Nucleus accumbens (tissue), 56 donors: ENCODE data around the gene BSN.

Source experiments
- DNase-seq, 56 donors: peaks; one replicate each; lab custom pipeline; 2025; lab: John Stamatoyannopoulos, UW

Gene BSN

GRCh38 chr3:49706456-49707112, 152.3 kb downstream of the BSN start:
- DNase-seq, result no peak

GRCh38 chr3:49707113-49707480, 152.8 kb downstream of the BSN start:
- no peak for DNase-seq

GRCh38 chr3:49709852-49710251, 155.6 kb downstream of the BSN start:
- no peak for DNase-seq

DNA sequence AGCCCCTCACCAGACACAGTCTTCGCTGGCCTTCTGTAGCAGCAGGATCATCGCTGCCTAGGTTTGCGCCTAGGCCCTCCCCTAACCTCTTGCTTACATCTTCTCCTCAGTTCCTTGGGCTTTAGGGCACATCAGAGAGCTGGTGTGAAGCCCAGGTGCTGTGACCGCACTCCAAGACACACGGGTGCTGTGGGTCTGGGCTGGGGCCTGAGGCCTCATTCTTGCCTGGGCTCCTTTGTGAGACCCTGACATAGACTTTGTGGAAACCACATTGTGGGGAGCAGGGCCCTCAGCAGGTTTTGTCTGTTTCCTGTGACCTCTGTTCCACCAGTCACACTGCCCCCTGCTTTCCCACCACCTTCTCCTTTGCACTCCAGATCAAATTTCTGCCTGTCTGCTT, 157.2 kb downstream of the BSN start:
- DNase-seq, result no peak

DNA sequence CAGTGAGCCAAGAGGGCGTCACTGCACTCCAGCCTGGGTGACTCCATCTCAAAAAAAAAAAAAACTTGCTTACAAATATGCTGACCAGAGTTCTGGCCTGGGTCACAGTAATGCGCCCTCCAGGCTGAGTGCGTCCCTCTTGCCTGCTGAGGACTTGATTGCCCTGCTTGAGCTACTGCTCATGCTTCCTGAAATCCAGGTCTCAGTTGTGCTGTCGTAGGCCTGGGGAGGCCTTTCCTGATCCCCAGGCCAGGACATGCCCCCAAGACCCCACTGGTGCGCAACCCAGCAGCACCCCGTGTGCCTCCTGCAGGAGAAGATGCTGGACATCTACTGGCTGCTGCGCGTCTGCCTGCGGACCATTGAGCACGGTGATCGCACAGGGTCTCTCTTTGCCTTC, 157.9 kb downstream of the BSN start:
- no peak for DNase-seq

- no peak for DNase-seq
Observed at GRCh38 chr3:49712631-49713317, 158.5 kb downstream of the BSN start.

DNA sequence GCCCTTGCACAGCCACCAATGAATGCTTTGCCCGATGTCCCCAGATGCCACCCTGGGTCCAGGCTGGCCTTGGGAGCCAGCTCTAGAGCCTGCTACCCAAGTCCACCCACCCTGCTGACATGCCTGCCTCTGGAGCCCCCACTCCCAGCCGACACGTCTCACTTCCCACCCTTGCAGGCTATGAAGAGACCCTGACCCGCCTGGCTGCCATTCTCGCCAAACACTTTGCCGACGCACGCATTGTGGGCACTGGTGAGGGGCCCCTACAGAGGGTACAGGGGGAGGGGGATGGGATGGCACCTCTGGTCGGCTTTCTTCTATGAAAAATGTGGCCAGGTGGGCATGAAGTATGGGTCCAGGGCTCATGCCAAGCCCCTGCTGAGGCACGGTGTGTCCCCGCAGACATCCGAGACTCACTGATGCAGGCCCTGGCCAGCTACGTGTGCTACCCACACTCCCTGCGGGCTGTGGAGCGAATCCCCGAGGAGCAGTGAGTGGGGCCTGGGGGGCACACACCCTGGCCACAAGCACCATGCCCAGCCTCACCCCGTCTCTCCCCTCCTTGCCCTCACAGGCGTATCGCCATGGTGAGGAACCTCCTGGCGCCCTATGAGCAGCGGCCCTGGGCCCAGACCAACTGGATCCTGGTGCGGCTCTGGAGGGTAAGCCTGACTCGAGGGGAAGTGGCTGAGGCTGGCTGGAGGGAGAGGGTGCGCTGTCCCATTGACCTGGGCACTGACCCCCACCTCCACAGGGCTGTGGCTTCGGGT, 159.2 kb downstream of the BSN start:
- DNase-seq, result no peak

- DNase-seq, result no peak
Observed at GRCh38 chr3:49714728-49715550, 160.7 kb downstream of the BSN start.

DNA sequence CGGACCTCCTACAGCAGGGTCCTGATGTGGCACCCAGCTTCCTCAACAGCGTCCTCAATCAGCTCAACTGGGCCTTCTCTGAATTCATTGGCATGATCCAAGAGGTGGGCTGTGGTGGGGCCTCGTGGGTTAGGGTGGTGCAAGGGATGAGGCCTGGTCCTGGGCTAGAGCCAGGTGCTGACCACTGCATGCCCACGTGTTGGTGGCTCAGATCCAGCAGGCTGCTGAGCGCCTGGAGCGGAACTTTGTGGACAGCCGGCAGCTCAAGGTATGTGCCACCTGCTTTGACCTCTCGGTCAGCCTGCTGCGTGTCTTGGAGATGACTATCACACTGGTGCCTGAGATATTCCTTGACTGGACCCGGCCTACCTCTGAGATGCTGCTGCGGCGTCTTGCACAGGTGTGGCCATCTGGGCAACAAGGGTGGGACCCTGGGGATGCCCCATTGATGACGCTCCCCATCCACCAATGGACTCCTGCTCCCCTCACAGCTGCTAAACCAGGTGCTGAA, 161.4 kb downstream of the BSN start:
- no peak for DNase-seq

DNA sequence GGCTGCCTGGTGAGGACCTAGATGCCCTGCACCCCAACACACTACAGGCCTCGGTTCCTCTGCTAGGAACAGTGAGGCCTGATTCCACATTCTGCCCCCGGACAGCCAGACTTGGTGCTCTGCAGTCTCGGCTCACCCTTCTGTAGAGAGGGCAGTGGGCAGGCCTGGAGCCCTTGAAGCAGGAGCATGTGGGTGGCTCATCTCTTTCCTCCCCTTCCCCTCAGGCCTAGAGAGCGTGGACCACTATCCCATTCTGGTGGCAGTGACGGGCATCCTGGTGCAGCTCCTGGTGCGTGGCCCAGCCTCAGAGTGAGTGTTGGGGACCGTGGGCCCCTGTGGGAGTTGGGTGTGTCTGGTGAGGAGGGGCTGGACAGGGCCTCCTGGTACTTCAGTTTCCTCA, 161.9 kb downstream of the BSN start:
- no peak for DNase-seq

DNA sequence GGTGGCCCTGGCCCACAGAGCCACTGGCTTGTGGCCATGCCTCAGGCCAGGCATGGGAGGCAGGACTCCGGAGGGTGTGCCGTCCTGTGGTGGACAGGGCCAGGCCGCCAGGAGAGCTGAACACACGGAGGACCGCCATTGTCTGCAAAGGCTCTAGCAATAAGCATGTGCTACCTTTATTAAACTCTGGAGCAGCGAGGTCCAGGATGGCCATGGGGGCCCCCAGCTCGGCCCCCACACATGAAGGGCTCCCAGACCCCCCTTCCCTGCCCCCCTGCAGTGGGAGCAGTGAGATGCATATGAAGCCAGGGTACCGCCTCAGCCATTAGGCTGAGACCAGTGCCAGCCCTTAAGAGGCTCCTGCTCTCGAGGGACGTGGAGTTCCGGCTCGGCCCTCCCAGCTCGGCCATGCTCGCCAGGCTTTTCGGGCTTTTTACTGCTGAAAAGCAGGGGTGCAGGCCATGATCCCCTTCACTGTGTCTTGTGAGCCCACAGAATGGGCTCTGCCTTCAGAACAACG, 162.5 kb downstream of the BSN start:
- no peak for DNase-seq

- DNase-seq, result no peak
Observed at GRCh38 chr3:49717211-49717958, 163.1 kb downstream of the BSN start.

DNA sequence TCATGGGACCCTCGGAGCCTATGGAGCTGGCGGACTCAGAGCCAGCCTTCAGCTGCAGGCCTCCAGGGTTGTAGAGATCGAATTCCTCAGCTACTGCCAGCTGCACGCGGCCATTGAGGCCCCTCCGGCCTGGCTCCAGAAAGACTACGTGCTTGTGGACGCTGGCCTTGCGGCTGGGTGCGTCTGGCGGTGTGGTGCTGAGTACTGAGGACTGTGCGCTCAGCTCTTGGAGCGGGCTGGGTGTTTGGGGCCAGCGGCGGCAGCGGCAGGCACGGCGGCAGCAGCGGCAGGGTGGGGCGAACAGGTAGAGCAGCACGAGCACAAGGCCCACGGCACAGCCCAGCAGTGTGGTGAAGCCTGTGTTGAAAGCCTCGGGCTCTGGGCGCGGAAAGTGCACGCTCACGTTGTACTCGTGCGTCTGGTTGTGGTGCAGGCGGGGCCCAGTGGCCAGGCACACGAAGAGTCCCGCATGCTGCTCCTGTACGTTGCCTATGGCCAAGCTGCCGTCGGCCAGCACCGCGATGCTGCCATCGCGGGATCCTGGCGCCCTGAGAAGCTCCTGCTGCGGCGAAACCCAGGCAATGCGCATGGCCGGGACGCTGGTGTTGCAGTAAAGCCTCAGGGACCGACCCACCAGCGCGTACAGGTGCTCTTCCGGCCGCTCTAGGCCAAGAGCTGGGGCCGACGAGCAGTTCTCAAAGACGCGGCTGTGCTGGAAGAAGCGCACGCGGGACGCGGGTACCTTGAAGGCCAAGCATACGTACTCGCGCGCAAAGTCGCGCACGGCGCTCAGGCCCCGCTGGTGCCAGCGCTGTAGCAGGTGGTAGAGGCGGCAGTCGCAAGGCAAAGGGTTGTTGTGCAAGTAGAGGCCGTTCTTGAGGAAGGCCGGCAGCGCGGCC, 163.9 kb downstream of the BSN start:
- no peak for DNase-seq

DNA sequence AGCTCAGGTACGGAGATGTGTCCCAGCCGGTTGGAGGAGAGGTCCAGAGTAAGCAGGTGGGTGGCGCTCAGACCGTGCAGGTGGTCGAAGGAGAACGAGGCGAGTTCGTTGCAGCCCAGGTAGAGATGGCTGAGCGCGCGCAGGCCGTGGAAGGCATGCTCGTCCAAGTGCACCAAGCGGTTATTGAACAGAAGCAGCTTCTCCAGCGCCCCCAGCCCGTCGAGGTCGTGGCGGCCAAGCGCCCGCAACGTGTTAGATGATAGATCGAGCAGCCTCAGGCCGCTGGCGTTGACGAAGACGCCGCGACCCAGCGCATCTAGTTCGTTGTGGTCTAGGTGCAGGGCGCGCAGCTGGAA, 164.6 kb downstream of the BSN start:
- no peak for DNase-seq

DNA sequence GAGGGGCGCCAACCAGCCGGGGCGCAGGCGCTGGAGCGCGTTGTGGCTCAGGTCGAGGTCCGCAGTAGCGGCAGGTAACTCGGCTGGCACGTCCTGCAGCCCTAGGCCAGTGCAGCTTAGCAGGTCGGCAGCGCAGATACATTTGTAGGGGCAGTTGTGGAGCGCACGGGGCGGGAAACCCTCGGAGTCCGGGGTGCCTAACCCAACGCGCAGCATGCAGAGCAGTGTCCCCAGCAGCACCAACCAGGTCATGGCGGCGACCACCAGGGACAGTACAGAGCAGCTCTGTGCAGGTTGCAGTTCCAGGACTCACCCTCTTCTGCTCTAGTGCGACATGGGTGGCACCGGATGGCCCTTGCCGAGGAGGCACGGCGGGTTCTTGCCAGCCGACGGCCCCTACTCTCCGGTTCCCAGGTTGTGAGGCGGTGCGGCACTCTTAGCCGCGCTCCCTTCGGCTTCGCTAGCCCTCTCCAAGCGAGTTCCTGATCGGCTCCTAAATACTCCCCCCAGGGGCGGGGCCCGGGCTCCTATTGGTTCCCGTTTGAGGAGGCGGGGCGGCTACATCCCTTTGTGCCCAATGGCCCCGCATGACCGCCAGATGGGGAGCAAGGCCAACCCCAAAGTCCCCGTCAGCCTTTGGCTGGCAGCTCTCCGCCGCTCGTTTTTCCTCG, 165.1 kb downstream of the BSN start, which contains the start of gene AMIGO3:
TSS of gene AMIGO3 (minus strand) at position 471 of the 671 bp plus-strand sequence. CDS start at position 252, 219 bp downstream.
- peak; percentile 55 to 97 (median 88) for DNase-seq
